ENCODE data around the gene CAPN7.

Gene CAPN7

DNA sequence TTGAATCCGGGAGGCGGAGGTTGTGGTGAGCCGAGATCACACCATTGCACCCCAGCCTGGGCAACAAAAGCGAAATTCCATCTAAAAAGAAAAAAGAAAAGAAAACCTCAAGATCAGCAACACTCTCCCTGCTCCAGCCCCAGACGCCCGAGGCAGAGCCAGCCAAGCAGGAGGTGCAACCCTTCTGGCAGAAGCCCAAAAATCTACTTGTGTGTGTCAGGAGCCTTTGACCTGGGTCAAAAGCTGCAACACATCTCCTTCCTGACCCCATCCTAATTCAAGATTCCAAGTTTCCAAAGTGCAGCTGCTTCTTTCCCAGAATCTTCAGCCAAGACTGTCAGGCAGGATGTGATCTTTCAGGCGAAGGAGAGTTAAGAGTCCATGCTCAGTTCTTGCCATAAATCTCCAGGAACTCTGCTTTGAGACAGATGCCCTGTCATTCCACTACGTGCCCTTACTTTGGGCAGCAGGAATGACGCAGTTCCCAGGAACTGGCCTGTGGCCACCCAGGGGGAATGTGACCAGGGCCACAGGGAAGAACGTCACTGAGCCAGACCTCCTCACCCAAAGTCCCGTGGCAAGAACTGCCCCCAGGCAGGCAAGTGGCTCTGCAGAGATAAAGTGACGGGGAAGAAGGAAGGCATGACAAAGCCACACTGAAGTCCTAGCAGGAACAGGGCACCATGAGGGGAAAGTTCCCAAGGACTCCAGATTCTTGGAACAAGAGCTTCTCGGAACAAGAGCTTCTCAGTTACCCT is 86.9 kb downstream of the CAPN7 start:
- DNase-seq (ENCODE audit: low read depth) = peak; percentile 79
- TF ChIP-seq, protein P1, sequence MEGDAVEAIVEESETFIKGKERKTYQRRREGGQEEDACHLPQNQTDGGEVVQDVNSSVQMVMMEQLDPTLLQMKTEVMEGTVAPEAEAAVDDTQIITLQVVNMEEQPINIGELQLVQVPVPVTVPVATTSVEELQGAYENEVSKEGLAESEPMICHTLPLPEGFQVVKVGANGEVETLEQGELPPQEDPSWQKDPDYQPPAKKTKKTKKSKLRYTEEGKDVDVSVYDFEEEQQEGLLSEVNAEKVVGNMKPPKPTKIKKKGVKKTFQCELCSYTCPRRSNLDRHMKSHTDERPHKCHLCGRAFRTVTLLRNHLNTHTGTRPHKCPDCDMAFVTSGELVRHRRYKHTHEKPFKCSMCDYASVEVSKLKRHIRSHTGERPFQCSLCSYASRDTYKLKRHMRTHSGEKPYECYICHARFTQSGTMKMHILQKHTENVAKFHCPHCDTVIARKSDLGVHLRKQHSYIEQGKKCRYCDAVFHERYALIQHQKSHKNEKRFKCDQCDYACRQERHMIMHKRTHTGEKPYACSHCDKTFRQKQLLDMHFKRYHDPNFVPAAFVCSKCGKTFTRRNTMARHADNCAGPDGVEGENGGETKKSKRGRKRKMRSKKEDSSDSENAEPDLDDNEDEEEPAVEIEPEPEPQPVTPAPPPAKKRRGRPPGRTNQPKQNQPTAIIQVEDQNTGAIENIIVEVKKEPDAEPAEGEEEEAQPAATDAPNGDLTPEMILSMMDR (conservative IDR thresholded peaks at IDR 0.05; ENCODE audit: control insufficient read depth, insufficient read depth, low read depth, low read length) = no peak
- H3K4me3 ChIP-seq (ENCODE audit: control insufficient read depth, low read depth, low read length) = no peak overlapping the region

DNA sequence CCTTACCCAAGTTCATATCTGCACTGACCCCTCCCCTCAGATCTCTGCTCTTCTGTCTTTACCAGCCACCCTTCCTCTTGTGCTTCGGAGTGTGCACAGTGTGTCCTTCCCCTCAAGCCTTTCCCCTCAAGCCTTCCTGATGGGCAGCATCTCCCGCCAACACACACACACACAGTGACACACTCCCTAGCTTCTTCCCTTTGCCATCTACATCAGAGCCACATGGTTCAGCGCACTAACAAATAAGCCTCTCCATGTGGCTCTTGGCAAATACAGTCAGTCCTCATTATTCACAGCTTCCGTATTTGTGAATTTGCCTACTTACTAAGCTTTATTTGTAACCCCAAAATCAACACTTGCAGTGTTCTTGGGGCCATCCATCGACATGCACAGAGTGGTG is 88.9 kb downstream of the CAPN7 start:
- H3K4me3 ChIP-seq (ENCODE audit: control insufficient read depth, low read depth, low read length) = no peak overlapping the region
- TF ChIP-seq, protein P1 (conservative IDR thresholded peaks at IDR 0.05; ENCODE audit: control insufficient read depth, insufficient read depth, low read depth, low read length) = no peak
- peak; percentile 33 for DNase-seq (ENCODE audit: low read depth)

DNA sequence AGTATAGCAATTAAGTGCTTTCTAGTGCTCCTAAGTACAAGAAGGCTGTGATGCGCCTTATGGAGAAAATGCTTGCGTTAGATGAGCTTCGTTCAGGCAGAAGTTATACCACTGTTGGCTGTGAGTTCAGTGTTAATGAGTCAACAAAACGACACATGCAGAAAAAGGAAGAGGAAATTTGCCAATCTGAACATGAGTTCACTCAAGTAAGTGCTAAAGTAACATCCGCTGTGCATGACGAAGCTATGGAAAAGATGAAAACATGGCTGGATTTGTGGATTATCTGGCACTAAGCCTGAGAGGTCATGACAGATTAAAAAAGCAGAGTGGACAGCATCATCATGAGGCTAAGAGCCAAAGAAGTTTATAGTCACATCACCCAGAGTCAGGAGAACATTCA is 89.5 kb downstream of the CAPN7 start:
- DNase-seq (ENCODE audit: low read depth) = peak; percentile 99
- TF ChIP-seq, protein P1 (conservative IDR thresholded peaks at IDR 0.05; ENCODE audit: control insufficient read depth, insufficient read depth, low read depth, low read length) = no peak
- H3K4me3 ChIP-seq (ENCODE audit: control insufficient read depth, low read depth, low read length) = no peak overlapping the region

DNA sequence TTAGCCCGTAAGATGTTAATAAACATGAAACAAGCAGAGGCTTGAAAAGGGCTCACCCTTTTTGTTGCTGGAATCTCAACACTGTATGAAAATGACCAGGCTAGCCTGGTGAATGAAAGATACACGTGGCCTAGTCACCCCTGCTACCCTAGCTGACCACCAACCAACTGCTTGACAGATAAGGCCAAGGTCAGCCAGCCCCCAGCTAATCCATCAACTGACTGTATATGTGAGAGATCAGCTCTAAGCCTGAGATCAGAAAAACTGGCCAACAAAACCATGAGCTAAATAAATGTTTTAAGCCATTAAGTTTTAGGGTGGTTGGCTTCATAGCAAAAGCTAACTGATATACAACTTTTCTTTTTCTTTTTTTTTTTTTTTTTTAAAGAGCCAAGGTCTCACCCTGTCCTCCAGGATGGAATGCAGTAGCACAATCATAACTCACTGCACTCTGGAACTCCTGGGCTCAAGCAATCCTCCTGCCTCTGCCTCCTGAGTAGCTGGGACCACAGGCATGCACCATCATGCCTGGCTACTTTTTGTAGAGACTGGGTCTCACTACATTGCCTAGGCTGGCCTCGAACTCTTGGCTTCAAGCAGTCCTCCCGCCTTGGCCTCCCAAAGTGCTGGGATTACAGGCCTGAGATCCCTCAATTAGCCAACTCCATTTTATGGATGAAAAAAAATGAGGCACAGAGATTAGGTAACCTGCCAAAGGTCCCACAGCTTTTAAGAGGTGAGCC is 91.7 kb downstream of the CAPN7 start:
- TF ChIP-seq, protein P1 (conservative IDR thresholded peaks at IDR 0.05; ENCODE audit: control insufficient read depth, insufficient read depth, low read depth, low read length) = no peak
- no peak overlapping the region for H3K4me3 ChIP-seq (ENCODE audit: control insufficient read depth, low read depth, low read length)
- no peak for DNase-seq (ENCODE audit: low read depth)

DNA sequence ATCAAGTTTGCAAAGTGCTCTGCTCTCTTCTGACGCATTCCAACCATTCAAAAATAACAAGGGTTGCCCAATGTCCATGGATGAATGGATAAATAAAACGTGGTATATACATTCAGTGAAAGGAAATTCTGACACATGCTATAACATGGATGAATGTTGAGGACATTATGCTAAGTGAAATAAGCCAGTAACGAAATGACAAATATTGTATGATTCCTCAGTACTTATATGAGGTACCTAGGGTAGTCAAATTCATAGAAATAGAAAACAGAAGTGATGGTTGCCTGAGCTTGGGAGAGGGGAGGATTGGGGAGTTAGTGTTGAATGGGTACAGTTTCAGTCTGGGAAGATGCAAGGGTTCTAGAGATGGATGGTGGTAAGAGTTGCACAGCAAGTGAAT is 92.5 kb downstream of the CAPN7 start:
- no peak overlapping the region for H3K4me3 ChIP-seq (ENCODE audit: control insufficient read depth, low read depth, low read length)
- TF ChIP-seq, protein P1 (conservative IDR thresholded peaks at IDR 0.05; ENCODE audit: control insufficient read depth, insufficient read depth, low read depth, low read length) = no peak
- no peak for DNase-seq (ENCODE audit: low read depth)

DNA sequence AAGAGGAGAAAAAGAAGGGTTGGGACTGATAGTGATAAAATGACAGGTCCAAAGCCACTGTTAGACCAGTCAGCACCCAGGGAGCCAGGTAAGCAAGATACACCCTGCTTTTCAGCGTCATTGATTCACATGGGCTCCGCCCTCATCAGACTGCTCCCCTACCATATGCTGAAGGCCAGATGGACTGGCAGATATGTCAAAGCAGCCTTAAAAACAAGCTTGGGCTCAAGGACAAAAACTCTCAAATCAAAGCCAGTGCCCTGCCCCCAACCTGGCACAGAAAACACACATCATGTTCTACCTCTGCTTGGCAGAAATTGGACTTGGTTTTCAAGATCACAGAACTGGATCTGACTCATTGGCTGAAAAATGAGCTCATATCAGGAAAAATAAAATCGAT is 93.0 kb downstream of the CAPN7 start:
- TF ChIP-seq, protein P1 (conservative IDR thresholded peaks at IDR 0.05; ENCODE audit: control insufficient read depth, insufficient read depth, low read depth, low read length) = no peak

More for the DNA sequence above, 93.0 kb downstream of the CAPN7 start:
- DNase-seq (ENCODE audit: low read depth) = peak; percentile 30
- H3K4me3 ChIP-seq (ENCODE audit: control insufficient read depth, low read depth, low read length) = no peak overlapping the region

Data from fibroblast of mammary gland (primary cell).